Ishikawa (cell line): ENCODE results near the gene SYCE3.

ENCODE experiments used
- CEBPB ChIP-seq: IDR thresholded peaks from 2 replicates; pipeline ENCODE4 v1.6.1; 2012
- CREB1 ChIP-seq: IDR thresholded peaks from 2 replicates; pipeline ENCODE4 v1.6.1; 2012; ENCODE audit warnings: low read depth
- EGR1 ChIP-seq: IDR thresholded peaks from 2 replicates; pipeline ENCODE4 v1.6.1; 2012
- EP300 ChIP-seq: IDR thresholded peaks from 2 replicates; pipeline ENCODE4 v1.6.1; 2012; ENCODE audit warnings: borderline replicate concordance
- FOXM1 ChIP-seq: IDR thresholded peaks from 2 replicates; pipeline ENCODE4 v1.6.1; 2012; ENCODE audit warnings: low read depth, borderline replicate concordance
- NFIC ChIP-seq: IDR thresholded peaks from 2 replicates; pipeline ENCODE4 v1.6.1; 2012
- RAD21 ChIP-seq: IDR thresholded peaks from 2 replicates; pipeline ENCODE4 v1.6.1; 2012; ENCODE audit warnings: low read depth
- REST ChIP-seq: IDR thresholded peaks from 2 replicates; pipeline ENCODE4 v1.6.1; 2012; ENCODE audit warnings: low read depth, mild to moderate bottlenecking
- TAF1 ChIP-seq: IDR thresholded peaks from 2 replicates; pipeline ENCODE4 v1.6.1; 2012; ENCODE audit warnings: low read depth, mild to moderate bottlenecking
- TCF12 ChIP-seq: IDR thresholded peaks from 2 replicates; pipeline ENCODE4 v1.6.1; 2012; ENCODE audit warnings: low read depth
- TEAD4 ChIP-seq: IDR thresholded peaks from 2 replicates; pipeline ENCODE4 v1.6.1; 2012
- YY1 ChIP-seq: IDR thresholded peaks from 2 replicates; pipeline ENCODE4 v1.6.1; 2012; ENCODE audit warnings: low read depth
- ZBTB7A ChIP-seq: IDR thresholded peaks from 2 replicates; pipeline ENCODE4 v1.6.1; 2012; ENCODE audit warnings: low read depth
- TF ChIP-seq, protein P1 (sequence below): IDR thresholded peaks from 2 replicates; pipeline ENCODE4 v1.6.1; 2012
- TF ChIP-seq, protein P2 (sequence below): IDR thresholded peaks from 2 replicates; pipeline ENCODE4 v1.6.1; 2012

Gene SYCE3

DNA sequence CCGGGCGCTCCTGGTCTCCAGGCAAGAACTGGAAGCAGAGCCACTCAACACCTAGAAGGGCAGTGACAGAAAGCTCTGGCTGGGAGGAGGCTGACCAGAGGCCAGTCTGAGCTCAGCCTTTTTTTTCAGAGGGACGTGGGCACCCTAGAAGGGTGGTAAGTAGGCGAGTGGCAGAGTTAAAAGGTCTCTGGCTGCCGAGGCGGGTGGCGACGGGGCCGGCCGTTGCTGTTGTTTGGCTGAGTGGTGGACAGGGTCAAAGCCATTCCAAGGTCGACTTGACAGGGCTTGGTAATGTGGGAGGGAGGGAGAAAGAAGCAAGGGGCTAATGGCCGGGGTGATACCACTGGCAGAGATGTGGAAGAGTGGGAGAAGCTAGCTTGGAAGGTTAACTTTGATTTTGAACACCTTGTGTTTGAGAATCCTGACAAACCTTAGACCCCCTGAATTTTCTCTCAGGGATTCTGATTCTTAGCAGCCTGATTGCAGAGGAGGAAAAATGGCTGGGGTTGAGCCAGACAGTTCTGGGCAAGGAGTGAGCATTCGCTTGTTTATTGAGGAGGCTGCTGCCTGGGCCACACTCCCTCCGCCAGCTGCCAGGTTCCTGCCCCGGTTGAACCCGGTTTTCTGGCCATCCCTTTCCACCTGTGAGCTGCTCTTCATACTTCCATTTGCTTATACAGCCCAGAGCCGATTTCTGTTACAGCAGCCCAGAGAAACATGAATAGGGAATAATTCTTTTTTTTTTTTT lies 868 bp upstream of the SYCE3 start:
- no peak for TF ChIP-seq CREB1
- TF ChIP-seq RAD21 = no peak
- no peak for TF ChIP-seq EP300
- no peak for TF ChIP-seq EGR1
- no peak for TF ChIP-seq FOXM1
- TF ChIP-seq REST = no peak
- TF ChIP-seq YY1 = no peak
- TF ChIP-seq NFIC = no peak
- no peak for TF ChIP-seq CEBPB
- TF ChIP-seq, protein P1, sequence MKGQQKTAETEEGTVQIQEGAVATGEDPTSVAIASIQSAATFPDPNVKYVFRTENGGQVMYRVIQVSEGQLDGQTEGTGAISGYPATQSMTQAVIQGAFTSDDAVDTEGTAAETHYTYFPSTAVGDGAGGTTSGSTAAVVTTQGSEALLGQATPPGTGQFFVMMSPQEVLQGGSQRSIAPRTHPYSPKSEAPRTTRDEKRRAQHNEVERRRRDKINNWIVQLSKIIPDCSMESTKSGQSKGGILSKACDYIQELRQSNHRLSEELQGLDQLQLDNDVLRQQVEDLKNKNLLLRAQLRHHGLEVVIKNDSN = no peak
- no peak; the same call in 1 of the 2 replicates for TF ChIP-seq ZBTB7A
- no peak for TF ChIP-seq TEAD4
- no peak for TF ChIP-seq TCF12
- no peak for TF ChIP-seq TAF1
- TF ChIP-seq, protein P2, sequence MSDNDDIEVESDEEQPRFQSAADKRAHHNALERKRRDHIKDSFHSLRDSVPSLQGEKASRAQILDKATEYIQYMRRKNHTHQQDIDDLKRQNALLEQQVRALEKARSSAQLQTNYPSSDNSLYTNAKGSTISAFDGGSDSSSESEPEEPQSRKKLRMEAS = no peak

- no peak for TF ChIP-seq ZBTB7A
- TF ChIP-seq REST = no peak
- TF ChIP-seq, protein P1 = no peak
- TF ChIP-seq, protein P2 = no peak
- TF ChIP-seq EGR1 = no peak
- TF ChIP-seq TEAD4 = no peak
- TF ChIP-seq CREB1 = no peak
- TF ChIP-seq TAF1 = no peak
- no peak for TF ChIP-seq YY1
- no peak for TF ChIP-seq EP300
- TF ChIP-seq FOXM1 = no peak
- TF ChIP-seq CEBPB = no peak
- no peak for TF ChIP-seq RAD21
- no peak for TF ChIP-seq NFIC
- TF ChIP-seq TCF12 = no peak
Measured at GRCh38 chr22:50561401-50562358, 1.0 kb downstream of the SYCE3 start.

DNA sequence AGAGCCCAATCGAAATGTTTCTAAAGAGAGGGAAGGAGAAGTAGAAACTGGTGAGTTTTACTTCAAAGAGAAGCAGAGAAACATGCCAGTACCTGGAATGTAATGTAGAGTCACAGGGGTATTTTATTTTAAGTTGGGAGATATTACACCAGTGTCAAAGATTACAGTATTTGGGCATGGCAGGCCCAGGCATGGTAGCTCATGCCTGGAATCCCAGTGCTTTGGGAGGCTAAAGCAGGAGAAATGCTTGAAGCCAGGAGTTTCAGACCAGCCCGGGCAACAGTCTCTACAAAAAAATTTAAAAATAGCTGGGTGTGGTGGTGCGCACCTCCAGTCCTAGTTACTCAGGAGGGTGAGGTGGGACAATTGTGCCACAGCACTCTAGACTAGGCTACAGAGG lies 2.7 kb downstream of the SYCE3 start:
- TF ChIP-seq, protein P1 = no peak
- TF ChIP-seq, protein P2 = no peak
- TF ChIP-seq ZBTB7A (no peak), TAF1 (no peak), CEBPB (no peak), RAD21 (no peak), TEAD4 (no peak), NFIC (no peak), REST (no peak), FOXM1 (no peak), YY1 (no peak), EGR1 (no peak), EP300 (no peak), TCF12 (no peak), CREB1 (no peak)
